Activated T-helper 2 cell treated with anti-CD3 and anti-CD28 coated beads, Interferon-gamma antibody, Interleukin-2, Interleukin-4, amounts not matched to agents 10 μg/mL and 5 μg/mL and 100 μg/mL, durations not matched to agents 14 hours and 24 hours and 36 hours (primary cell): ENCODE results near the gene EMC8. TPM values are rescaled to one million over a fixed set of nuclear protein-coding genes. Genes with fewer than 3 reads are reported as not detected.

Experiments used
- DNase-seq: peaks from one replicate; pipeline ENCODE4 v3.0.0; 2021; ENCODE audit warnings: low spot score
- H3K27ac Mint-ChIP-seq: one replicate; pipeline ENCODE4 v1.8.0; 2021; ENCODE audit warnings: mixed read lengths
- H3K27me3 Mint-ChIP-seq: one replicate; pipeline ENCODE4 v1.8.0; 2021; ENCODE audit warnings: low read depth, mixed read lengths
- H3K36me3 Mint-ChIP-seq: one replicate; pipeline ENCODE4 v1.8.0; 2021; ENCODE audit warnings: low read depth, mixed read lengths
- H3K4me1 Mint-ChIP-seq: one replicate; pipeline ENCODE4 v1.8.0; 2021; ENCODE audit warnings: low read depth, mixed read lengths
- H3K4me3 Mint-ChIP-seq: one replicate; pipeline ENCODE4 v1.8.0; 2021; ENCODE audit warnings: low read depth, mild to moderate bottlenecking, moderate library complexity, mixed read lengths
- H3K9me3 Mint-ChIP-seq: one replicate; pipeline ENCODE4 v1.8.0; 2021; ENCODE audit warnings: mixed read lengths
- intact Hi-C: fragments of 100-400 bp; cut with micrococcal nuclease; formaldehyde crosslinking; loops from one replicate; pipeline ENCODE4 v1.15.1; 2023
- total RNA-seq: library from RNA; stranded (reverse); gene quantifications from 2 replicates; pipeline ENCODE4 v1.2.3, GENCODE V29; 2022

EMC8 gene
- total RNA-seq, result 36.1 and 40.2 TPM in 2 replicates

DNA sequence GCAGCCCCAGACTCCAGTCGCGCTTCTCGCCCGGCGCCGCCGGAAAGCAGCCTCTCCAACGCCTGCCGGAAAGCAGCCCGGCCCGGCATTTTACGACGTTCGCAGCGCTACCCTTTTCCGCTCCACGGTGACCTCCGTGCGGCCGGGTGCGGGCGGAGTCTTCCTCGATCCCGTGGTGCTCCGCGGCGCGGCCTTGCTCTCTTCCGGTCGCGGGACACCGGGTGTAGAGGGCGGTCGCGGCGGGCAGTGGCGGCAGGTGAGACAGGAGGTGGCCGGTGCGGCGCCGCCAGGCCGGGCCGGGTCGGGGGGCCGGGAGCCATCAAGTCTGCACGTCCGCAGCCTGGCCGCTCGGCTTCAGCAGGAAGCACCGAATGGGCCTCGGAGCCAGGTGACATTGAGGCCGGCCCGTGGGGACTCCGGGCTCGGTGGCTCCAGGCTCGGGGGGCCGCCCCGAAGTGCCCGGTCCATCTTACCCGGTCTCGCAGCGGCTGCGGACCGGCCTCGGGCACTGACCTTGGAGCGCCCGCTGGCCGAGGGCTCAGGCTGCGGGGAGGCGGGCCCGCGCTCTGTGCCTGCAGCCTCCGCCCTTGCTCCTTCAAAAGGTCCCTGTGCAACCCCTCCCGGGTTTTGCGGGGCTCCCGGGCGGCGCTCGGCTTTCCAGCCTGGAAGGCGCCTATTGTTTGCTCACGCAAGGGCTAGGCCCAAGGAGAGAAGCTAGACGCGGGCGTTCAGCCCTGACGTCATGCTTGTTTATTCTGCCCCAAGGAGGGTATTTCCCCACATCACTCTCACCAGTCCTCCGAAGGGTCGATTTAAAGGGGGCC, at the start of gene EMC8, which contains the start of gene COX4I1:
Gene EMC8, minus strand, starts transcription at position 48 of the 824 bp plus-strand sequence. CDS start 249 bp downstream, outside the sequence.
Gene COX4I1, plus strand, starts transcription at position 199 of the 824 bp plus-strand sequence. CDS start 1,511 bp downstream, outside the sequence.
- Mint-ChIP-seq H3K36me3 (peaks cover 61% of the 10 kb centered on the region), H3K4me1 (peaks cover 27% of the 10 kb centered on the region), H3K27ac (peak within 1 kb of the TSS; percentile 91), H3K4me3 (peak within 1 kb of the TSS; percentile 90), H3K9me3 (no peaks in the 10 kb centered on the region), H3K27me3 (no peaks in the 10 kb centered on the region)
- peak; percentile 91 for DNase-seq
- intact Hi-C loops, result loop anchor here (10.0 kb wide), 1 partner anchor 115 kb away; the partner anchor contains the start of gene GINS2

- no peaks in the 10 kb centered on the region for H3K9me3 Mint-ChIP-seq
- H3K36me3 Mint-ChIP-seq, result no peaks in the 10 kb centered on the region
- no peak for DNase-seq
- H3K27ac Mint-ChIP-seq, result no peak overlapping the region
- H3K4me1 Mint-ChIP-seq, result peaks cover 4% of the 10 kb centered on the region
- peaks cover 17% of the 10 kb centered on the region for H3K27me3 Mint-ChIP-seq
- no peak overlapping the region for H3K4me3 Mint-ChIP-seq
- intact Hi-C loops, result no loop called here
Measured at GRCh38 chr16:85848986-85849385, 49.6 kb upstream of the EMC8 start.

- Mint-ChIP-seq H3K36me3 (no peaks in the 10 kb centered on the region), H3K9me3 (no peaks in the 10 kb centered on the region), H3K27ac (no peak overlapping the region), H3K27me3 (peaks cover 18% of the 10 kb centered on the region), H3K4me3 (no peak overlapping the region), H3K4me1 (peaks cover 4% of the 10 kb centered on the region)
- no peak for DNase-seq
- intact Hi-C loops, result no loop called here
Measured at GRCh38 chr16:85847681-85848601, 48.6 kb upstream of the EMC8 start.

- Mint-ChIP-seq H3K4me3 (no peak overlapping the region), H3K36me3 (no peaks in the 10 kb centered on the region), H3K9me3 (no peaks in the 10 kb centered on the region), H3K4me1 (peaks cover 4% of the 10 kb centered on the region), H3K27me3 (peaks cover 15% of the 10 kb centered on the region), H3K27ac (no peak overlapping the region)
- DNase-seq, result no peak
- intact Hi-C loops, result no loop called here
Measured at GRCh38 chr16:85847036-85847435, 47.7 kb upstream of the EMC8 start.

GRCh38 chr16:85846461-85846860, 47.1 kb upstream of the EMC8 start:
- Mint-ChIP-seq H3K27me3 (peaks cover 15% of the 10 kb centered on the region), H3K27ac (no peak overlapping the region), H3K4me3 (no peak overlapping the region), H3K4me1 (peaks cover 4% of the 10 kb centered on the region), H3K9me3 (no peaks in the 10 kb centered on the region), H3K36me3 (no peaks in the 10 kb centered on the region)
- intact Hi-C loops, result no loop called here
- DNase-seq, result no peak

GRCh38 chr16:85845266-85845665, 45.9 kb upstream of the EMC8 start:
- H3K27me3 Mint-ChIP-seq, result peaks cover 15% of the 10 kb centered on the region
- H3K4me3 Mint-ChIP-seq, result no peak overlapping the region
- no peak for DNase-seq
- H3K4me1 Mint-ChIP-seq, result peaks cover 4% of the 10 kb centered on the region
- no peak overlapping the region for H3K27ac Mint-ChIP-seq
- intact Hi-C loops, result no loop called here
- H3K9me3 Mint-ChIP-seq, result no peaks in the 10 kb centered on the region
- no peaks in the 10 kb centered on the region for H3K36me3 Mint-ChIP-seq

DNA sequence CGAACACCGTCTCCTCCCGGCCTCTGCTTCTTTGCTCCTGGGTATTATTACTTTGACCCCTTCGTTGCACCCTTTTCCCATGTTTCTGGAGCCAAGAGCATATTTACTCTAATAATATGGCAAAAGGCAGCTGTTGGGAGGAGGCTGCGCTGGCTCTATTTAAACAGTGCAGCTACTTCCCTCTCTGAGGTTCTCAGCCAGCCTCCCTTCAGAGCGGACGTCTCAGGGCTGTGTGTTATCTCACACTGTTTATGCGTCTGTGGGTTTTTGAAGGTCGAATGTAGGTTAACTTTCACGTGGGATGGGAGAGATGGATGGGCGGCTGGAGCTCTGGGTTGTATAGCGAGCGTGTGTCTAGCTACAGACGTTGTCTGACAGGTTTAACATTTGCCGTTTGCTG, 45.4 kb upstream of the EMC8 start:
- no peaks in the 10 kb centered on the region for H3K36me3 Mint-ChIP-seq
- no peak for DNase-seq
- peaks cover 4% of the 10 kb centered on the region for H3K4me1 Mint-ChIP-seq
- H3K27ac Mint-ChIP-seq, result no peak overlapping the region
- intact Hi-C loops, result no loop called here
- H3K4me3 Mint-ChIP-seq, result no peak overlapping the region
- H3K27me3 Mint-ChIP-seq, result peaks cover 15% of the 10 kb centered on the region
- no peaks in the 10 kb centered on the region for H3K9me3 Mint-ChIP-seq

DNA sequence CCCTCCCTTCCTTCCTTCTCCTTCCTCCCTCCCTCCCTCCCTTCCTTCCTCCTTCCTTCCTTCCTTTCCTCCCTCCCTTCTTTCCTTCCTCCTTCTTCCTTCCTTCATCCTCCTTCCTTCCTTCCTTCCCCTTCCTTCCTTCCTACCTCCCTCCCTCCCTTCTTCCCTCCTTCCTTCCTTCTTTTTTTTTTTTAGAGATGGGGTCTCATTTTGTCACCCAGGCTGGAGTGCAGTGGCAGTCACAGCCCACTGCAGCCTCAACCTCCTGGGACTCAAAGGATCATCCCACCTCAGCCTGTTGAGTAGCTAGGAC, 44.8 kb upstream of the EMC8 start:
- peaks cover 15% of the 10 kb centered on the region for H3K27me3 Mint-ChIP-seq
- H3K4me1 Mint-ChIP-seq, result peaks cover 4% of the 10 kb centered on the region
- no peaks in the 10 kb centered on the region for H3K36me3 Mint-ChIP-seq
- no peaks in the 10 kb centered on the region for H3K9me3 Mint-ChIP-seq
- DNase-seq, result no peak
- intact Hi-C loops, result no loop called here
- H3K27ac Mint-ChIP-seq, result no peak overlapping the region
- H3K4me3 Mint-ChIP-seq, result no peak overlapping the region

DNA sequence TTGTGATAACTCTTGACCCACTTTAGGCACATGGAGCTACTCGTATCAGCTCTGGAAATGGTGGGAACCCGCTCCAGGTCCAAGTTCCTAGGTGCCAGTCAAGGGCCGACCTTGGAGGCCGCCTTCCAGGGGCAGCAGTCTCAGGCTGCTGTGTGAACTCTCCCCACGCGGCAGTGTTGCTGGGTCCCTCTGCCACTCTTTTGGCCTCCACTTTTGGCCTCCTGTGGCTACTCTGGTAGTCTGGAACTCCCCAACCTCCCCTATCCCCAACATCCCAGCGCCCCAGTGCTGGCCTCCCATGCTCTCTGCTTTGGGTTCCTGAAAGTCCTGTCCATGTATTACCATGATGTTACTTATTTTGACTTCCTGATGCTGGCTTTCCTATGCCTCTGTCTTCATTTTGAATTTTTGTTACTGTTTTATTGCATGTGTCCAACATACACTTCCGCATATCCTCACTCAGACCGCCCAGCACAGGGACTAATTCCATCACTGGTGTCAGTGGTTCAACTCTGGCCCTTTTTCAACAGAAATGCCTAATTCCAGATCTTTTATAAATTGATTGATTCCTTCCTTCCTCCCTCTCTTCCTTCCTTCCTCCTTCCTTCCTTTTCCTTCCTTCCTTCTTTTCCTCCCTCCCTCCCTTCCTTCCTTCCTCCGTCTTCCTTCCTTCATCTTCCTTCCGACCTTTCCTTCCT, 44.3 kb upstream of the EMC8 start:
- Mint-ChIP-seq H3K9me3 (no peaks in the 10 kb centered on the region), H3K4me3 (no peak overlapping the region), H3K36me3 (no peaks in the 10 kb centered on the region), H3K27ac (no peak overlapping the region), H3K27me3 (peaks cover 15% of the 10 kb centered on the region), H3K4me1 (peaks cover 4% of the 10 kb centered on the region)
- intact Hi-C loops, result no loop called here
- no peak for DNase-seq

- no peaks in the 10 kb centered on the region for H3K36me3 Mint-ChIP-seq
- intact Hi-C loops, result no loop called here
- no peaks in the 10 kb centered on the region for H3K9me3 Mint-ChIP-seq
- DNase-seq, result no peak
- H3K27ac Mint-ChIP-seq, result no peak overlapping the region
- no peak overlapping the region for H3K4me3 Mint-ChIP-seq
- H3K4me1 Mint-ChIP-seq, result peaks cover 4% of the 10 kb centered on the region
- peaks cover 13% of the 10 kb centered on the region for H3K27me3 Mint-ChIP-seq
Measured at GRCh38 chr16:85842848-85843247, 43.5 kb upstream of the EMC8 start.

- no peak for DNase-seq
- H3K27ac Mint-ChIP-seq, result no peak overlapping the region
Measured at GRCh38 chr16:85842435-85842834, 43.1 kb upstream of the EMC8 start.

GRCh38 chr16:85840801-85841200, 41.5 kb upstream of the EMC8 start:
- Mint-ChIP-seq H3K27me3 (peaks cover 11% of the 10 kb centered on the region), H3K36me3 (no peaks in the 10 kb centered on the region), H3K27ac (no peak overlapping the region), H3K4me1 (peaks cover 4% of the 10 kb centered on the region), H3K4me3 (no peak overlapping the region), H3K9me3 (no peaks in the 10 kb centered on the region)
- intact Hi-C loops, result no loop called here
- DNase-seq, result no peak

More at GRCh38 chr16:85842435-85842834, 43.1 kb upstream of the EMC8 start:
- intact Hi-C loops, result no loop called here
- H3K27me3 Mint-ChIP-seq, result peaks cover 13% of the 10 kb centered on the region
- no peaks in the 10 kb centered on the region for H3K36me3 Mint-ChIP-seq
- H3K4me1 Mint-ChIP-seq, result peaks cover 4% of the 10 kb centered on the region
- H3K9me3 Mint-ChIP-seq, result no peaks in the 10 kb centered on the region
- no peak overlapping the region for H3K4me3 Mint-ChIP-seq
